RWPE1 (cell line): ENCODE measurements around the gene DEPDC1B.
"Not testable (repeated sequence)": the region's sequence is repeated elsewhere in the genome, so short reads cannot be mapped to it uniquely, and the experiment has no call there.

Experiments
- CTCF ChIA-PET: fragments of 350-600 bp; sonication (Branson Sonifier 250); formaldehyde crosslinking; extraction: SDS; loops from one replicate; lab custom pipeline; 2021; lab: Yijun Ruan, JAX
- POLR2A ChIA-PET: fragments of 400-600 bp; formaldehyde crosslinking; extraction: SDS; loops from one replicate; lab custom pipeline; 2020; ENCODE audit warnings: antibody characterized with exemption; ENCODE audit not compliant: low non-redundant PET; lab: Yijun Ruan, JAX
- DNase-seq: peaks from one replicate; pipeline ENCODE4 v3.0.0; 2012; ENCODE audit warnings: low spot score
- H3K27ac ChIP-seq: fragments of 450-650 bp; 2 replicates; pipeline ENCODE4 v1.5.1; 2017
- TF ChIP-seq, protein P1 (sequence below): fragments of 450-650 bp; conservative IDR thresholded peaks from 2 replicates; pipeline ENCODE4 v1.5.1; 2017; ENCODE audit warnings: low read depth, mild to moderate bottlenecking

Gene DEPDC1B

DNA sequence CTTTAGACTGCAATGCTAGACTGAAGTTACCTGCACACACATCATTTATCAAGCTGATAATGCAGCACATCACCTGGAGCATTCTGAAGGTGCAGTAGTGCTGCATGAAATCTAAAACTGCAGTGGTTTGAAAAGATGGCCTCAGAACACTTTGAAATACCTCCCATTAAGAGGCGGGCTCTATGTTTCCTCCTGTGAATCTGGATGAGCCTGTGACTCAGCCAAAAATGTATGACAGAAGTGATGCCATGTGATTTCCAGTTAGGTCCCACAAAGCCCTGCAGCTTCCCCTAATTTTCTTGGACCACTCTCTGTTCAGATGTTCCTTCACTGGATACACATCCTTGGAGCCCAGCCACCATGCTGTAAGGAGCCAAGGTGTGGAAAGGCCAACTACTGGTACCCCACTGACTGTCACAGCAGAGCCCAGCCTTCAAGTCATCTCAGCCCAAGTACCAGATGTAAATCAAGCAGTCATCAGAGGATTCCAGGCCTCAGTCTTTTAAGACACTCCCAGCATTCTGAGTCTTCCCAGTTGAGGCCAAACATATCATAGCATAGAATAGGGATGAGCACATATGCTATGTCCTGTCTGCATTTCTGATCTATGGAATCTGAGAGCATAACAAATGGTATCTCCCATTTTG, 27.2 kb upstream of the DEPDC1B start:
- TF ChIP-seq, protein P1, sequence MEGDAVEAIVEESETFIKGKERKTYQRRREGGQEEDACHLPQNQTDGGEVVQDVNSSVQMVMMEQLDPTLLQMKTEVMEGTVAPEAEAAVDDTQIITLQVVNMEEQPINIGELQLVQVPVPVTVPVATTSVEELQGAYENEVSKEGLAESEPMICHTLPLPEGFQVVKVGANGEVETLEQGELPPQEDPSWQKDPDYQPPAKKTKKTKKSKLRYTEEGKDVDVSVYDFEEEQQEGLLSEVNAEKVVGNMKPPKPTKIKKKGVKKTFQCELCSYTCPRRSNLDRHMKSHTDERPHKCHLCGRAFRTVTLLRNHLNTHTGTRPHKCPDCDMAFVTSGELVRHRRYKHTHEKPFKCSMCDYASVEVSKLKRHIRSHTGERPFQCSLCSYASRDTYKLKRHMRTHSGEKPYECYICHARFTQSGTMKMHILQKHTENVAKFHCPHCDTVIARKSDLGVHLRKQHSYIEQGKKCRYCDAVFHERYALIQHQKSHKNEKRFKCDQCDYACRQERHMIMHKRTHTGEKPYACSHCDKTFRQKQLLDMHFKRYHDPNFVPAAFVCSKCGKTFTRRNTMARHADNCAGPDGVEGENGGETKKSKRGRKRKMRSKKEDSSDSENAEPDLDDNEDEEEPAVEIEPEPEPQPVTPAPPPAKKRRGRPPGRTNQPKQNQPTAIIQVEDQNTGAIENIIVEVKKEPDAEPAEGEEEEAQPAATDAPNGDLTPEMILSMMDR, result no peak
- ChIA-PET POLR2A (no interaction called here), CTCF (no interaction called here)
- DNase-seq, result no peak
- H3K27ac ChIP-seq, result no peak overlapping the region

DNA sequence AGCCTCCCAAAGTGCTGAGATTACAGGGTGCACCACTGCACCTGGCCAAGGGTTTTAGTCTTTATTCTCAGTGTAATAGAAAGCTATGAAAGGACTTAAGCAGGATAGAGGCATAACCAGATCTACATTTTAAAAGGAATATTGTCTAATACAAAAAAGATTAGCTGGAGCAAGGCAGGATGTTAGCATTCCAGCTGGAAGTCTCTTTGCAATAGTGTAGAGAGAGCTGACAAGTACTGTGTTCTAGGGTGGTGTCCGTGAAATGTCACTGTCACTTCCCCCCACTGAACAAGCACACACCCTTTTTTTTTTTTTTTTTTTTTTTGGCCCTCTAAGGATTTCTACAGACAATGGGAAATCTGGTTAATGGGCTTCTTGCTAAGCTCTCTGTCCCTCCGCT, 24.2 kb upstream of the DEPDC1B start:
- H3K27ac ChIP-seq, result no peak overlapping the region
- CTCF ChIA-PET, result no interaction called here
- DNase-seq, result no peak
- TF ChIP-seq, protein P1, result no peak
- POLR2A ChIA-PET, result no interaction called here

DNA sequence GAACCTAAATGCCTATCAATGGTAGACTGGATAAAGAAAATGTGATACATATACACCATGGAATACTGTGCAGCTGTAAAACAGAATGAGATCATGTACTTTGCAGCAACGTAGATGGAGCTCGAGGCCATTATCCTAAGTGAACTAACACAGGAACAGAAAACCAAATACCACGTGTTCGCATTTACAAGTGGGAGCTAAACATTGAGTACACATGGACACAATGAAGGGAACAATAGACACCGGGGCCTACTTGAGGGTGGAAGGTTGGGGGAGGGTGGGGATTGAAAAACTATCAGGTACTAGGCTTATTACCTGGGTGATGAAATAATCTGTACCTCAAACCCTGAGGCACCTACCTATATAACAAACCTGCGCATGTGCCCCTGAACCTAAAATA, 22.4 kb upstream of the DEPDC1B start:
- POLR2A ChIA-PET, result no interaction called here
- TF ChIP-seq, protein P1, result no peak

DNA sequence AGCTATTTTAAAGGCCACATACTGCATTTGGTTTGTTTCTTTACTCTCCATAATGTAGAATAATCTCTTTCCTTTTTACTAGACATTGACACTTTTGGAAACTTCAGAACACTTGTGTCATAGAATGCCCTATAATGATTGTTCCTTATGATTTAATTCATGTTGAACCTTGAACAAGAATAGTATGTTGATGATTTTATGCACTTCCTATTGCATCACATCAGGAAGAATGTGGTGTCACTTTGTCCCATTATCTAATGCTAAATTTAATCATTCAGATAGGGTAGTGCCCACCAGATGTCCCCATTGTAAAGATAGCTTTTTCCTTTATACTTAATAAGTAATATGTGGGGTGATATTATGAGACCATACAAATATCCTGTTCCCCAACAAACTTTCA, 19.4 kb upstream of the DEPDC1B start:
- TF ChIP-seq, protein P1, result no peak
- ChIA-PET POLR2A (no interaction called here), CTCF (interaction anchor here (0.5 to 0.7 kb wide), 2 partner anchors 54 to 125 kb away, joined by 4 to 5 read pairs; partner anchors contain the start of gene ELOVL7)
- no peak for DNase-seq
- H3K27ac ChIP-seq, result no peak overlapping the region

More for the DNA sequence above, 22.4 kb upstream of the DEPDC1B start:
- DNase-seq, result no peak
- CTCF ChIA-PET, result no interaction called here
- H3K27ac ChIP-seq, result no peak overlapping the region

DNA sequence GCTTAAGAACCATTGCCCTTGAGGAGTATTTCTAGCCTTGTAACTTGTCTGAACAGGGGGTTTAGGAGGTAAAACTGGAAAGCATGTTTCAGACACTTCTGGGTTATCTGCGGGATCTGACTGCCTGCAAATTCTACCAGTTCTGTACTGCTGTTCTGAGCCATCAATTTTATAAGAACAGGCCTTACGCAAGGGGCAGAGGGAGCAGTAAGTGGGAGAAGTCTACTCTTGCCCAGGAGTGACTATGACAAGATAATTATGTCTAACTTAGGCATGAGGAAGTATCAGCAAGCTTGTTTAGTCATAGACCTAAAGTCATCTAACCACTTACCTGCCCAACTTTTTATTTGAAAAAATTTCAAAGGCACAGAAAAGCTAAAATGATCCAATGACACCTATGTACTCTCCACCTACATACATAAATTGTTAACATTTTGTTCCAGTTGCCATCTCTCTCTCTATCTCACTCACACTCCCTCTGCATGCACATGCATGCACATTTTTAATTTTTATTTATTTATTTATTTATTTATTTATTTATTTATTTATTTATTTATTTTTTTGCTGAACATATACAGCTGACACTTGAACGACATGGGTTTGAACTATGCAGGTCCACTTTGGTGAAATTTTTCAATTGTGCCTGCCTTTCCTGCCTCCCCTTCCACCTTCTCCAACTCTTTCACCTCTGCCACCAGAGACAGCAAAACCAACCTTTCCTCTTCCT, 18.4 kb upstream of the DEPDC1B start:
- TF ChIP-seq, protein P1, result no peak
- ChIA-PET POLR2A (interaction anchor here (0.5 to 0.7 kb wide), 3 partner anchors 10 to 1069 kb away, joined by 3 to 4 read pairs (median 3); no protein-coding TSS in a partner anchor), CTCF (interaction anchor here (0.5 to 1.0 kb wide), 7 partner anchors 11 to 1425 kb away, joined by 3 to 6 read pairs (median 3); no protein-coding TSS in a partner anchor)
- H3K27ac ChIP-seq, result no peak overlapping the region
- peak; percentile 82 for DNase-seq

DNA sequence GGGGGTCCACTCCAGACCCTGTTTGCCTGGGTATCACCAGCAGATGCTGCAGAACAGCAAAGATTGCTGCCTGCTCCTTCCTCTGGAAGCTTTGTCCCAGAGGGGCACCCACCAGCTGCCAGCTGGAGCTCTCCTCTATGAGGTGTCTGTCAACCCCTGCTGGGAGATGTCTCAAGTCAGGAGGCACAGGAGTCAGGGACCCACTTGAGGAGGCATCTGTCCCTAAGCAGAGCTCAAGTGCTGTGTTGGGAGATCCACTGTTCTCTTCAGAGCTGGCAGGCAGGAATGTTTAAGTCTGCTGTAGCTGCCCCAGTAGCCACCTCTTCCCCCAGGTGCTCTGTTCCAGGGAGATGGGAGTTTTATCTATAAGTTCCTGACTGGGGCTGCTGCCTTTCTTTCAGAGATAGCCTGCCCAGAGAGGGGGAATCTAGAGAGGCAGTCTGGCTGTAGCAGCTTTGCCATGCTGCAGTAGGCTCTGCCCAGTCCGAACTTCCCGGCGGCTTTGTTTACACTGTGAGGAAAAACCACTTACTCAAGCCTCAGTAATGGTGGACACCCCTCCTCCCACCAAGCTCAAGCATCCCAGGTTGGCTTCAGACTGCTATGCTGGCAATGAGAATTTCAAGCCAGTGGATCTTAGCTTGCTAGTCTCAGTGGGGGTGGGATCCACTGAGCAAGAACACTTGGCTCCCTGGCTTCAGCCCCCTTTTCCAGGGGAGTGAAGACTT, 15.4 kb upstream of the DEPDC1B start:
- POLR2A ChIA-PET, DNase-seq, H3K27ac ChIP-seq: not testable (repeated sequence)
- CTCF ChIA-PET, result interaction anchor here (0.6 kb wide), 1 partner anchor 331 kb away, joined by 3 read pairs; no protein-coding TSS in a partner anchor
